BE2C (cell line): ENCODE results near the gene RAB31.

Experiments used
- DNase-seq: peaks from one replicate; pipeline ENCODE4 v3.0.0-alpha.2; 2020
- H3K27me3 ChIP-seq: fragments of 250-450 bp; sonication (Bioruptor Pico); 2 replicates; pipeline ENCODE4 v1.5.1; 2020; ENCODE audit warnings: mild to moderate bottlenecking
- H3K36me3 ChIP-seq: fragments of 250-450 bp; sonication (Bioruptor Pico); 2 replicates; pipeline ENCODE4 v1.5.1; 2020; ENCODE audit warnings: mild to moderate bottlenecking
- H3K4me1 ChIP-seq: fragments of 250-450 bp; sonication (Bioruptor Pico); 2 replicates; pipeline ENCODE4 v1.5.1; 2020
- H3K4me3 ChIP-seq: 2 replicates; pipeline ENCODE4 v1.5.1; 2011; ENCODE audit warnings: low read depth, low read length
- H3K9me3 ChIP-seq: fragments of 250-450 bp; sonication (Bioruptor Pico); 2 replicates; pipeline ENCODE4 v1.5.1; 2020
- TF ChIP-seq, protein P1 (sequence below): IDR thresholded peaks from 2 replicates; pipeline ENCODE4 v1.5.1; 2012; ENCODE audit warnings: mild to moderate bottlenecking, low read depth, low read length

The RAB31 gene

DNA sequence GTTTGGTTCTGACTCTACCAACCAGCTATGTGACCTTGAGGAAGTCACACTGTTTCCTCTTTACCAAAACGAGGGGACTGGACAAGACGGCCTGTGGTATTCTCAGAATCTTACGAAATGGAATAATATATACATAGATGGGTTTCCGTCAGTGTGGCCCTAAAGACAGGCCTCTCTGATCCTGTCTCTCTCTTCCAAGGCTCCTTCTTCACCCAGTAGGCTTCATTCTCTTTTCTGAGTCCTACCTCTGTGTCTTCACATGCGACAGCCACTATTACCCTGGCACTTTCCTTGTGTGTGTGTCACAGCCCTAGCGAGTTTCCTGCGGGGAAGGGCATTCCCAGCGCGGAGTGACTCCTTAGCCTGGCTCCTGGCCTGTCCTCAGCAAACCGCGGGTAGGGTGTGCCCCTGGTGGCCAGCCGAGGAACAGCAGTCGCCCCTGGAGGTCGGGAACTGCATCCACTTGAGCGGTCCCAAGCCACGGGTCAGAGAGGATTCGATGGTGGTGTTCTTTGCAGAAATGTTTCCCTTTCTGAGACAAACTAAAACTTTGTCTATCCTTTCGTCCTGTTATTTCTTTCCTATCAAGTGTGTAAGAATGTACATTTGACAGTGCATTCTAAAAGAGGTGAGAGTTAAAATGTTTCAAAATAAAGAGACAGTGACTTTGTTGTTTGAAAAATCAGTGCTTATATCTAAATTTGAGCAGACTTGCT lies 63.3 kb downstream of the RAB31 start:
- TF ChIP-seq, protein P1, sequence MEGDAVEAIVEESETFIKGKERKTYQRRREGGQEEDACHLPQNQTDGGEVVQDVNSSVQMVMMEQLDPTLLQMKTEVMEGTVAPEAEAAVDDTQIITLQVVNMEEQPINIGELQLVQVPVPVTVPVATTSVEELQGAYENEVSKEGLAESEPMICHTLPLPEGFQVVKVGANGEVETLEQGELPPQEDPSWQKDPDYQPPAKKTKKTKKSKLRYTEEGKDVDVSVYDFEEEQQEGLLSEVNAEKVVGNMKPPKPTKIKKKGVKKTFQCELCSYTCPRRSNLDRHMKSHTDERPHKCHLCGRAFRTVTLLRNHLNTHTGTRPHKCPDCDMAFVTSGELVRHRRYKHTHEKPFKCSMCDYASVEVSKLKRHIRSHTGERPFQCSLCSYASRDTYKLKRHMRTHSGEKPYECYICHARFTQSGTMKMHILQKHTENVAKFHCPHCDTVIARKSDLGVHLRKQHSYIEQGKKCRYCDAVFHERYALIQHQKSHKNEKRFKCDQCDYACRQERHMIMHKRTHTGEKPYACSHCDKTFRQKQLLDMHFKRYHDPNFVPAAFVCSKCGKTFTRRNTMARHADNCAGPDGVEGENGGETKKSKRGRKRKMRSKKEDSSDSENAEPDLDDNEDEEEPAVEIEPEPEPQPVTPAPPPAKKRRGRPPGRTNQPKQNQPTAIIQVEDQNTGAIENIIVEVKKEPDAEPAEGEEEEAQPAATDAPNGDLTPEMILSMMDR: peak; percentile 80
- DNase-seq: peak; percentile 75
- H3K4me3 ChIP-seq: no peak overlapping the region
- no peaks in the 10 kb centered on the region; the same call in 1 of the 2 replicates for H3K4me1 ChIP-seq
- no peaks in the 10 kb centered on the region for H3K9me3 ChIP-seq
- H3K27me3 ChIP-seq: no peaks in the 10 kb centered on the region
- H3K36me3 ChIP-seq: no peaks in the 10 kb centered on the region

DNA sequence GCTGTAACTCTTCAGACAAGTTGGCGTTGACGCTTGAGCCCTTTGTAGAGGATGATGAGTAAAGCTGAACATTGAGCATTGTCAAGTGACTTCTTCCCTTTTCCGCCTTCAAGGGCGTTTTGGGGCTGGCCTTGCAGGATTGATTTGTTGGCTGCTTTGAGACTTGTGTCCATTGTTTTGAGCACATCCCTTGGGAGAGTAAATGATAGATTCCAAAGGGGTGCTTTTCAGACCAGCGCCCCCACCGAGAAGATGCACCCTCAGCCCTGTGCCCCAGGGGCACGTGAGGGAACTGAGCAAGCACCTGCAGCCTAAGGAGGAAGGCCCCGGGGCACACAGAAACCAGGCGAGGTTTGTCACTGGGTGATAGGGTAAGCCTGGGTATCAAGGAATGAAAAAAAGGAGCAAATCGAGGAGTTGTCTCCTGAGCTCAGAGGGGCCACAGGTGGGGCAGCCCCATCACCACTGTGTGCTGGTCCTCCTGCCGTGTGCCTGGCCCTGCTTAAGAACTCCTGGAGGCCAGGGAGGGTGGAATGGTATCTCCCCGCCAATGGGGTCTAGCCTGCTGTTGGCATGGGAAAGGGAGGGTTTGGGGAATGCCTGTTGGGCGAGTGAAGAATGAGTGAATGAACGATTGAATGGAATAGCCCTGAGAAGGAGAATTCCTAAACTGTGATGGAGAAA lies 64.0 kb downstream of the RAB31 start:
- Histone ChIP-seq H3K36me3 (no peaks in the 10 kb centered on the region), H3K4me1 (no peaks in the 10 kb centered on the region; the same call in 1 of the 2 replicates), H3K27me3 (no peaks in the 10 kb centered on the region), H3K9me3 (no peaks in the 10 kb centered on the region), H3K4me3 (no peak overlapping the region)
- DNase-seq: no peak
- TF ChIP-seq, protein P1: no peak

DNA sequence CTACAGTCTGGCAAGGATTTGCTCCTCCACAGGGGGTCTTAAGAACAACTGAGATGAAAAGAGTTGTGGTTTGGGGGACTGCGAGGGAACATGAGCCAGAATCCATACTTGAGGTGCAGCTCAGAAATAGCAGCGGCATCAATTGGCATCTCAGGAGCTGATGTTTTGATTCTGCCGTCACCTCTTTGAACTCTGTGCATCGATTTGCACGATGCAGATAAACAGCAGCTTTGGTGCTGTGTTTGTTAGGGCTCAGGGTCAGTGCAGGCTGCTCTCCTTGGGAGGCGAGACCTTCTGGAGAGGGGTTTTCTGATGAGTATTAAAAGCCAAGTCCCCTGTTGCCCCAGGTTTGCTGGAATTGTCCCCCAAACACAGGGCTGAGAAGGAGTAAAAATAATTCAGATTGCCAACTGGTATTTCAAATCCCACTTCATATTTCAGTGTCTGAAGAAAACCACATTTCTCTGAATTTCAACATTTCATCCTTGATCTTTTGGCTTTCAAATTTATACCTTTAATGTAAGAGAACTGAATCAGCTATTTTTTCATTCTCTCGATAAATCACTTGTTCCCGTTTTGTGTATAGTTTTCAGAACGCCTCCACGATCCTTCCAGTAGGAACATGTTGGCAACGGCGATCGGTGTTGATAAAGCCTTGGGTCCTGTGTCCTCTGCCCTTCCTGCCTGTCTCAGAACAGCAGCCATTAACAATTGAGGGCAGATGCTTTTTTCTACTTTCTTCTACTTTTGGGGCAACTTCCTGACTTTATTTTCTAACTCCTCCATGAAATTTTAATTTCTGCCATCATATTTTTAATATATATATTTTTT lies 65.0 kb downstream of the RAB31 start:
- H3K4me1 ChIP-seq: no peaks in the 10 kb centered on the region; the same call in 1 of the 2 replicates
- no peaks in the 10 kb centered on the region for H3K36me3 ChIP-seq
- DNase-seq: no peak
- no peaks in the 10 kb centered on the region for H3K27me3 ChIP-seq
- no peaks in the 10 kb centered on the region for H3K9me3 ChIP-seq
- TF ChIP-seq, protein P1: no peak
- H3K4me3 ChIP-seq: no peak overlapping the region

DNA sequence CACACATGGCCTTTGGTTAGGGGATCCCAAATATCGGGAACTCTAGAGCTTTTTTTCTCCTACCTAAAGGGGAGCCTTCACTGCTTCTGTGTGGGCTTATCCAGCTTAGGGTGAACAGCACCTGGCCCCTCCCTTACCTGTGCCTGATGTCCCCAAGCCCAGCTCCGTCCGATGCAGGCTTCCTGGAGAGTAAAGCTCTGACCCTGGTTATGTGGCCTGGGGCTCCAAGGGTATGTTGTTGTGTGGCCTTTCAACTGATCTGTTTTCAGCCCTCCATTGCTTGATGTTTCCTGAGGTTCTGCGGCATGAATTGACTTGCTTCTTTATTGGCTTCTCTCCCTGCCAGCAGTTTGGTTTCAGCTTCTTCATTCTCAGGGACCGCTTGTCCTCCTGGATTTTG lies 66.0 kb downstream of the RAB31 start:
- Histone ChIP-seq H3K27me3 (no peaks in the 10 kb centered on the region), H3K4me1 (no peaks in the 10 kb centered on the region; the same call in 1 of the 2 replicates), H3K9me3 (no peaks in the 10 kb centered on the region), H3K36me3 (no peaks in the 10 kb centered on the region), H3K4me3 (no peak overlapping the region)
- TF ChIP-seq, protein P1: no peak
- DNase-seq: no peak

- H3K36me3 ChIP-seq: no peaks in the 10 kb centered on the region
- no peak for DNase-seq
- TF ChIP-seq, protein P1: no peak
- no peak overlapping the region for H3K4me3 ChIP-seq
- no peaks in the 10 kb centered on the region for H3K27me3 ChIP-seq
- no peaks in the 10 kb centered on the region; the same call in 1 of the 2 replicates for H3K4me1 ChIP-seq
- no peaks in the 10 kb centered on the region for H3K9me3 ChIP-seq
These were observed 67.1 kb downstream of the RAB31 start for GRCh38 chr18:9775178-9775577.
